Occipital lobe (tissue), 2 donors: ENCODE results near the gene LCNL1. TPM values are rescaled to one million over a fixed set of nuclear protein-coding genes. Genes with fewer than 3 reads are reported as not detected.
"Not testable (repeated sequence)": the region's sequence is repeated elsewhere in the genome, so short reads cannot be mapped to it uniquely, and the experiment has no call there.

Source experiments
- DNase-seq: peaks from one replicate; lab custom pipeline; 2025; lab: John Stamatoyannopoulos, UW
- total RNA-seq: library from RNA; depleted of rRNA; stranded (reverse); fragments of >200 nt; gene quantifications from one replicate; pipeline ENCODE4 v1.2.3, GENCODE V29; 2014

LCNL1 gene
- total RNA-seq, 1 donor from 2014 or later, result 0.16 TPM

GRCh38 chr9:137023157-137023556, 40.4 kb downstream of the LCNL1 start:
- no peak for DNase-seq

- peak; percentile 44 for DNase-seq
These were observed 40.8 kb downstream of the LCNL1 start for GRCh38 chr9:137023583-137023991.

GRCh38 chr9:137025517-137025966, 42.7 kb downstream of the LCNL1 start:
- DNase-seq, result peak; percentile 95

- no peak for DNase-seq
These were observed 43.6 kb downstream of the LCNL1 start for GRCh38 chr9:137026384-137026783.

- no peak for DNase-seq
These were observed 44.0 kb downstream of the LCNL1 start for GRCh38 chr9:137026828-137027227.

GRCh38 chr9:137027369-137028262, 44.8 kb downstream of the LCNL1 start, which contains the start of gene ABCA2:
Gene ABCA2 (minus strand): TSS chr9:137028237. CDS start chr9:137028140, 97 bp downstream.
- DNase-seq, result no peak

- peak; percentile 59 for DNase-seq
These were observed 45.7 kb downstream of the LCNL1 start for GRCh38 chr9:137028263-137029057.

GRCh38 chr9:137029058-137029936, 46.5 kb downstream of the LCNL1 start:
- DNase-seq, result peak; percentile 46

- DNase-seq, result no peak
These were observed 47.2 kb downstream of the LCNL1 start for GRCh38 chr9:137030006-137030405.

- no peak for DNase-seq
These were observed 48.0 kb downstream of the LCNL1 start for GRCh38 chr9:137030538-137031527.

- DNase-seq, result no peak
These were observed 49.3 kb downstream of the LCNL1 start, which contains the start of gene FUT7 for GRCh38 chr9:137031904-137032640. Gene FUT7 (minus strand): TSS chr9:137032088. CDS start chr9:137031991, 97 bp downstream.

- no peak for DNase-seq
These were observed 50.1 kb downstream of the LCNL1 start for GRCh38 chr9:137032858-137033257.

- not testable (repeated sequence) for DNase-seq
These were observed 50.7 kb downstream of the LCNL1 start for GRCh38 chr9:137033481-137033880.

GRCh38 chr9:137034039-137034708, 51.4 kb downstream of the LCNL1 start:
- DNase-seq, result no peak

GRCh38 chr9:137034709-137035506, 52.1 kb downstream of the LCNL1 start:
- DNase-seq, result peak; percentile 80
